GM18870 (cell line): ENCODE data around the gene KSR1.
A peak's percentile ranks its signal among the peaks of the same experiment; 100 is the strongest.
"Not testable (repeated sequence)": the region's sequence is repeated elsewhere in the genome, so short reads cannot be mapped to it uniquely, and the experiment has no call there.

ENCODE experiments used
- ATAC-seq: cut with Tn5 transposase; IDR thresholded peaks from one replicate; pipeline ENCODE4 v1.9.1; 2021; ENCODE audit warnings: moderate library complexity; ENCODE audit not compliant: unreplicated experiment

Gene KSR1

GRCh38 chr17:27491713-27492190 is 35.5 kb downstream of the KSR1 start:
- no peak for ATAC-seq

- ATAC-seq: no peak
These were observed 36.2 kb downstream of the KSR1 start for GRCh38 chr17:27492470-27492869.

GRCh38 chr17:27493088-27493487 is 36.8 kb downstream of the KSR1 start:
- no peak for ATAC-seq

GRCh38 chr17:27494192-27495091 is 38.2 kb downstream of the KSR1 start:
- ATAC-seq: no peak

DNA sequence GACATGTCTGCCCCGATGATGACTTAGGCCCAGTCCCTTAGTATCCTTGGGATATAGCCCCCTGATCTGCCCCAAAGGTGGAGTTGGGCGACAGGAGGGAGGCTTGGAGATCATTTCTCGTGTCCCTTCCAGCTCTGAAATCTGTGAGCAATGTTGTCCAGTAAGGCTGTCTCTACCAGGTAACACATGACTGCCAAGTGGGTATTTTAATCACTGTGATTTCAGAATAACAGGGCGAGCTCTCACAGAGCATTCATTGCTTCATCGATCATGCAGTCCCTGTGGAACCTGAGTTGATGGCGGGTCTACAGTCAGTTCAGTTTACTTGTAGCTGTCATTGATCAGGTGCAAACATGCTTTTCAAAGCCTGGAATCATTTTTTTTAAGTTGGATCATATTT is 39.2 kb downstream of the KSR1 start:
- ATAC-seq: no peak

GRCh38 chr17:27496005-27496404 is 39.8 kb downstream of the KSR1 start:
- ATAC-seq: peak; percentile 30

GRCh38 chr17:27496437-27496943 is 40.2 kb downstream of the KSR1 start:
- peak; percentile 67 for ATAC-seq

DNA sequence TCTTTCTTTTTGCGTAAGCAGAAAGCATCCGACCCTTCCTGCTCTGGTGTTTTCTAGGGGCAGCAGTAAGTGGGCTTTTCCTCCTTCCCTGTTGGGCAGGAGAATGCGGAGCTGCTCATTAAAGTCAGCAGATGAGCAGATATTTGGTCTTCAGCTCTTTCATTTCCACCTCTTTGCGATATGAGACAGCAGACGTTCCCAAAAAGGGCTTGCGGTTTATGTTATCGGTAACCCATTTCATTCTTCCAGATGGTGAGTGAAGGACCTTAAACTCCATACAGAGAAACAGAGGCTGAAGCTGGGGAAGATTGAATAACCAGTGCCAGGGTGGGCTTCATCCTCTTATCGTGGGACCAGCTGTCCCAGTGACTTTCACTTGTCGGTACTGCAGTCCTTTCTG is 40.7 kb downstream of the KSR1 start:
- ATAC-seq: no peak

GRCh38 chr17:27497696-27498095 is 41.4 kb downstream of the KSR1 start:
- ATAC-seq: no peak

GRCh38 chr17:27498615-27499309 is 42.5 kb downstream of the KSR1 start:
- ATAC-seq: no peak

- no peak for ATAC-seq
These were observed 43.4 kb downstream of the KSR1 start for GRCh38 chr17:27499451-27500265.

GRCh38 chr17:27501338-27501737 is 45.1 kb downstream of the KSR1 start:
- not testable (repeated sequence) for ATAC-seq

GRCh38 chr17:27502526-27503324 is 46.5 kb downstream of the KSR1 start:
- ATAC-seq: no peak

DNA sequence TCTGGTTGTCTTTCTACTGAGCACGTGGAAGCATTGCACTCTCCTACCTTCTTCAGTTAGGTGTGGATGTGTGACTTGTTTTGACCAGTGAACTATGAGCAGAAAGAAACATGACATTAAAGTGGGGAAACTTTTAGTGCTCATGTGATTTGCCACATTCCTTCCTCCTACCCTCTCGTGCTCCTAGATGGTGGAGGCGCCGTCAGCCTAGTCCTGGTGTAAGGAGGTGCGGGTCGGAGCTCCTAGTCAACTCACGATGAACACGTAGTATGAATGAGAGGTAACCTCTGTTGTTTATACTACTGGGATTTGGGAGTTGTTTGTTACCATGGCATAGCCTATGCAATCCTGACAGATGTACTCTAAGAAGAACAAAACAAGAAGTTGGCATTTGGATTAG is 47.4 kb downstream of the KSR1 start:
- no peak for ATAC-seq

DNA sequence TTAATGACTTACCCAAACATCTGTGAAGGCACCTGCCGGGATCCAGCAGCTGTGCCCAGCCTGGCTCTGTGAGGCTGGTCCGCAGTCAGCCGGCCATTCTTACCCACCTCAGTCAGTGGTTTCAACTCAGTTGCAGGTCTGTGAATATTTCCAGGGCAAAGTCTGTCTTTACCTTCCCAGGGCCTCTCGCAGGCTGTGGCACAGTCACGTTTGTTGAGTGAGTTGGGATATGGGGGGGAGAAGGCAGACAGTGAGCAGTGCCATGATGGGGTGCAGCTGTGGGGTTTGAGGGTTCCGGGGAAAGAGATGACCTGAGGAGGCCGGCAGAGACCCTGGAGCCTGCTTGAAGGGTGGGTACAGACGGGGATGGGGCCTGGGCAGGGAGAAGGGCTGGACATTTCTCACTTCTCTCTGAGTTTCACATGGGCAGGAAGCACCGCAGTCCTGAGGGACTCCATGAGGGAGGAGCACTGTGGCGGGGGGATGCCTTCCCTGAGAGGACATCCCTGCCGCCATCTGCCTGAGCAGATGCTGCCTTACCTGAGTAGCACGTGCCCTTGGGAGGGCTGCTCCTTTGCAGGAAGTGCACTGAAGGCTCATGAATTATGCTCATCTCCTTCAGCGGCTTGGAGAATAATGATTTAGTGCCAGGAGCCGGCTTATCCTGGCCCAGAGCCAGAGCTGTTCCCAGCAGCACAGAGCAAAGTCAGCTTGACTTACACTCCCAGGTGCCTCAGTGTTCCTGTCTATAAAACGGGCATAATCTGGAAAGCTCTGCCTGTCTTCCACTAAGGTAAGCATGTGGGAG is 48.1 kb downstream of the KSR1 start:
- ATAC-seq: no peak

DNA sequence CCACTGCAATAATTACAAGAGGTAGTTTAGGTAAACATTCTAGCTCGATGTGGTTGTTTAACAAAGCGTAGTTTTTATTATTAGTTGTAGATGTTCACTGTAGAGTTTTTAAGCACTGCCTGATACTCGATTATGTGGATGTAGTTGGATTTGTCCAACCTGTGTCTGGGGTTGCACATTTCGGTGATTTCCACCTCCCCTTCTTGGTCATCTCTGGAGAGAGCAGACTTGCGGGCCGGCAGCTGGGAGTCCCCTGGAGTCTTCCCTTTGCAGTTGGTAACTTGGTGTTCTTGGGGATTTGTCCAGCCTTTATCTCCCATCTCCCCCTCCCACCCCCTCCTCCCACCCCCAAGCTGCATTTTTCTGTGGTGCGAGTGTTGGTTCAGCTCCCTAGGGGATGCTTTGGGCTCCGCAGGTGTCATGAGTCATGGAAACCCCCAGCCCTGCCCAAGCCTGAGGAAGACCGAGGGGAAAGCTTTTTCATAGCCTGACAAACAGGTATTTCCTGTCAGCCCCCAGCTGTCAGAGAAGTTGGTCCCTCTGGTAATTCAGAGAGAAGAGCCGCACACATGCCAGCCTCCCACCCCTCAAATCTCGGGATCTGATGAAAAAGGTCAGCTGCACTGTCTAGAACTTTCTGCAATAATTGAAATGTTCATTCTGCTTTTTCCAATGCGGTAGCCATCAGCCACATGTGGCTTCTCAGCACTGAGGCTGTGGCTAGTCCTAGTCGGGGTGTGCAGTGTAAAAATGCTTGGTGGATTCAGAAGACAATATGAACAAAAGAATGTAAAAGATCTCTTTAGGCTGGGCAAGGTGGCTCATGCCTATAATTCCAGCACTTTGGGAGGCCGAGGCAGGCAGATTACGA is 50.3 kb downstream of the KSR1 start:
- ATAC-seq: peak; percentile 49

- no peak for ATAC-seq
These were observed 55.1 kb downstream of the KSR1 start for GRCh38 chr17:27511168-27511883.

DNA sequence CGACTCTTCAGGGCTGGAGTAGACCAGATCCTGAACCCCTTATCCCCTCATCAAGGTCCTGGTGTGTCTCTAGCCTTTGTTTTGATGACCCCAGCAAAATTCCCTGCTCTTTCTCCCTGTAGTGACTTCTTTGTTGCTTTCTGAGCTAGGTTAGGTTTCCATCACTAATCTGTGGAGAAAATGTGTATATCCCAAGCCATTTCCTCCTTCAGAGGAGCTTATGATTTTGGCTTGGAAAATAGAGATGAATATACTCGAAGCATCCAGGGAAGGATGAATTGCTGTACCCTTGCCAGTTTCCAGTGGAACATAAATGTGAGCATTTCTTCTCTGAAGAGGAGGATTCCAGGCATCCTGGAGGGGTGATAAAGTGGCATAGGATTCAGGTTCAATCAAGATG is 55.8 kb downstream of the KSR1 start:
- ATAC-seq: no peak
